GM18907 (cell line): ENCODE measurements around the gene MYH9.
"Not testable (repeated sequence)": the region's sequence is repeated elsewhere in the genome, so short reads cannot be mapped to it uniquely, and the experiment has no call there.

Experiments
- ATAC-seq: cut with Tn5 transposase; IDR thresholded peaks from one replicate; pipeline ENCODE4 v1.9.1; 2021; ENCODE audit warnings: mild to moderate bottlenecking, moderate library complexity; ENCODE audit not compliant: unreplicated experiment

MYH9 gene

DNA sequence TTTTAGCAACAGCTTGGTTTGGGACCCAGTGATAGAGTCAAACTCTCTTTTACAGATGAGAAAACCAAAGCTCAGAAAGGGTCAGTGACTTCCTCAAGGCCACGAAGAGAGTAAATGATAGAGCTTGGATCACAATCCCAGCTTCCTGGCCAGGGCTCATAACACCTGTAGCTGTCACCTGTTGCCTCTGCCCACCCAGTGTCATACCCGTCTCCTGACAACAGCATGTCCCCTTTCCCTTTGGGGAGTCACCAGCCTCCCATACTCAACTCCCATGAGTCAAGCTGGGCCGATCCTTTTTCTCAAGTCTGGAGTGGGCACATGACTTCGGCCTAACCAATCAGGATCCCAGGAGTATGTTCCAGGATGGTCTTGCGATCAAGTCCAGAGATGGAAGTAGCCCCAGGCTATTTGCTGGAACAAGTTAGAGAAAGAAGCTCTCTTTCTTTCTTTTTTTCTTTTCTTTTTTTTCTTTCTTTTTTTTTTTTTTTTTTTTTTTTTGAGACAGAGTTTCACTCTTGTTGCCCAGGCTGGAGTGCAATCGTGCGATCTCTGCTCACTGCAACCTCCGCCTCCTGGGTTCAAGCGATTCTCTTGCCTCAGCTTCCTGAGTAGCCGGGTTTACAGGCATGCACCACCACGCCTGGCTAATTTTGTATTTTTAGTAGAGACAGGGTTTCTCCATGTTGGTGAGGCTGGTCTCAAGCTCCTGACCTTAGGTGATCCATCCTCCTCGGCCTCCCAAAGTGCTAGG, 27.8 kb upstream of the MYH9 start:
- ATAC-seq: no peak

DNA sequence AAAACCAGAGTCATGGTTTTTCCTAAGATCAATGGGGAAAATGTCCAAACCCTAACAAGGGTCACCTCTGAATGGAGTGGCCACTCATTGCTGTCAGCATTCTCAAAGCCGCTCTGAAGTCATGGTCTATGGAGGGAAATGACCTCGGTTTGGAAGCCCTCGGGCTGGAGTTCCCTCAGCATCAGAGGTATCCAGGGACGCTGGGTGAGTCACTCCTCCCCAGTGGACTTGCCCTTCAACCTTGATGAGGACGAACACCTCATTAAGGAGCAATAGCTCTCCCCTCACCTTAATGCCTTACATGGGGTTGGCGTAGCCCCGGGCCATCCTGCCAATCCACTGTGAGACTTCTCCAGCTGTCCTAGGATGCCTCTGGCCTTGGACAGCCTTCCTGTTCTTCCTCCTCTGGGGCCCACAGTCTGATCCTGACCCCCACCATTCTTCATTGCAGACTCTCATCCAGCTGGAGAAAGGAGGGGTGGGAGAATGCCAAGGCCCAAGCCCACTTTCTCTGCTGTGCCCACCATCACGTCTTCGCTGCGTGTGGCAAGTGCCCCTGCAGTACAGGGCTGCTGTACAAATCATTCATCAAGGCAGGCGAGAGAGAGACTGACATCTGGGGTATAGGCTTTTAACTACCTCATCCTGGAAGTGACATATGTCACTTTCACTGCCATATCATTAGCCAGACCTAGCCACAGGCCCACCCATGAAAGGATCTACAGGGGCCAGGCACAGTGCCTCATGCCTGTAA, 25.4 kb upstream of the MYH9 start:
- ATAC-seq: no peak

DNA sequence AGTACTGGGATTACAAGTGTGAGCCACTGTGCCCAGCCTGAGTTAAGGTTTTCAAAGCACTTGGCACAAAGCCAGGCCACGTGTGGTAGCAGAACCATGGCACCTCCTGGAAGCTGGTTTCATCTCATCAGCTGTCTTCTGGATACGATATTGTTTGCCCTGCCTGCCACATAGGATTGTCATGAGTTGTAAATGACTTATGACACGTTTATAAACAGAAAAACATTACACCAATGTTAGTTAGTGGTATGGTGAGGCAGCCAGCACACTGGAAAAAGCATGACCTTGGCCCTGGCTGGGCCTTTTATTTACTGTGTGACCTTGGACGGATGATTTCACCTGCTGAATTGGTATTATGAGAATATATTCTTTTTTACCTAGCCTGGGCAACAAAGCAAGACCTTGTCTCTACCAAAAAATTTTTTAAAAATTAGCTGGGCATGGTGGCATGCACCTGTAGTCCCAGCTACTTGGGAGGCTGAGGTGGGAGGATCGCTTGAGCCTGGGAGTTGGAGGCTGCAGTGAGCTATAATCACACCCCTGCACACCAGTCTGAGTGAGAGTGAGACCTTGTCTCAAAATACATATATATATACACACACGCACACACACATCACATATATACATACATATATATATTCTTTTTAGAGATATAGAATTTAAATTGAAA, 24.0 kb upstream of the MYH9 start:
- no peak for ATAC-seq

DNA sequence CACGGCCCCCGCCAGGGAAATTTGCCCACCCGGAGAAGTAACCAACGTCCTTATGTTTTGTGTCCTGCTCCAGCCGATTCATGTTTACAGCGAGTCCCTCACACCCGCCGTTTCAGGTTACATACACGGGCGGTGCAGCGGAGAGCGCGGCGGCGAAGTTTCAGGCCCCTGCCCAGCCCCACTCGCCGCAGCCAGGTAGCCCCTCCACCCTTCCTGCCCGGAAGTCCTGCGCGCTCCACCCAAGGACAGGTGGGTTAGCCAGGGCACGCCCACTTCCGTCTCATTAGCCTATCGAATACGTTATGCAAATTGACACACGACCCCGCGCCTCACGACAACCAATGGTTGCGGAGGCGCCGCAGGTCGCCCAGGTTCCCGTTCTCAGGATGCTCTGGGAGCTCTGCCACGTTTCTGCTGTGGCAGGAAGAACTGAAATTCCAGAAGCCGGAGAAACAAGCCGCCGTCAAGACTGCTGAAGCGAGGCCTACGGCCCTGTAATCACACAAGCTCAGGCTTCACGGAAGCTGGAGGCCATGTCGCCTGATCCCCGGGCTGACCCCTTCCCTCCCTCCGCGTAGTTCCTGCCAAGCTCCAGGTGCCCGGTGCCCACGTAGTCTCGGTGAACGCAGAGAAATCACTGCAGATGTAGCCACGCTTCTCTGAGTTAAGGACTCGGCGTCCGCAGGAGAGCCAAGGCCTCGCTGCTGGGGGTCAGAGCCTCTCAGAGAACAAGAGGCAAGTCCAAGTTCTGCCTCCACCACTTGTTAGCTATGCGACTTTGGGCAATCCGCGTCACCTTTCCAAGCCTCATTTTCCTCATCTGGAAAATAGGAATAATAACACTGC, 22.4 kb upstream of the MYH9 start:
- ATAC-seq: no peak

DNA sequence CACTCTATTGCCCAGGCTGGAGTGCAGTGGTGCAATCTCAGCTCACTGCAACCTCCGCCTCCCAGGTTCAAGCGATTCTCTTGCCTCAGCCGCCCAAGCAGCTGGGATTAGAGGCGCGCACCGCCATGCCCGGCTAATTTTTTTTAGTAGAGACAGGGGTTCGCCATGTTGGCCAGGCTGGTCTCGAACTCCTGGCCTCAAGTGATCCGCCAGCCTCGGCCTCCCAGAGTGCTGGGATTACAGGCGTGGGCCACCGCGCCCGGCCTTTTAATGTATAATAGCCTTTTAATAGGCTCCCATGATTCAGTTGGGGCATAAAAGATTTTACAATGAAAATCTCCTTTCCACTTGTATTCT, 21.8 kb upstream of the MYH9 start:
- not testable (repeated sequence) for ATAC-seq

DNA sequence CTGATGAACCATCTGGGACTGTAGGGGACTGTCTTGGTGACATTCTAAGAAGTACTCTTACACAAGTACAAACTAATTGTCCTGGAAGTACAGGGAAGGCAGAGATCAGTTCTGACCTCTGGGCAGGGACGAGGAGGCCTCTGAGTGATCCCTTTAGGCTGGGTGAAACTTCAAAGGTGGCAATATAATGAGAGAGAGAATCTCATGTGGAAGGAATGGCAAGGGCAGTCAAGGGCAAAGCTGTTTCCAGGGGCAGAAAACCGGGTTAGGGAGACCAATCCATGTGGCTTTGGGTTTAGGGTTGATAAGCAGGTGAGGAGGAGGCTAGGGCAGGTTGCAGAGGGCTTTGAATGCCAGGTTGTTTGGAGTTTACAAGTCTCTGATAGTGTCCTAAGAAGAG, 21.3 kb upstream of the MYH9 start:
- ATAC-seq: no peak

DNA sequence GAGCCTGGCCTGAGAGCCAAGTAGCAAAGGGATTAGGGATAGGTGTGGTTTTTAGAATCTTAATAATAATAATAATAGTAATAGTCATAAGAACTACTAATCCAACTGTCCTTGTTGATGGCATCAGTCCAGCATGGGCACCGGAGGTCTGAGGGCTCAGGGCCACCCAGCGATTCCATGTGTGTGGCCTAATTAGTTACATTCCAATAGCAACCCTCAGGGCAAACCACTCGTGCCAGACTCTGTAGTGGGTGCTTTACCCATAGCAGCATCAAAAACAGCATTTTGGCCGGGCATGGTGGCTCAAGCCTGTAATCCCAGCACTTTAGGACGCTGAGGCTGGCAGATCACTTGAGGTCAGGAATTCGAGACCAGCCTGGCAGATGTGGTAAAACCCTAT, 19.0 kb upstream of the MYH9 start:
- no peak for ATAC-seq

DNA sequence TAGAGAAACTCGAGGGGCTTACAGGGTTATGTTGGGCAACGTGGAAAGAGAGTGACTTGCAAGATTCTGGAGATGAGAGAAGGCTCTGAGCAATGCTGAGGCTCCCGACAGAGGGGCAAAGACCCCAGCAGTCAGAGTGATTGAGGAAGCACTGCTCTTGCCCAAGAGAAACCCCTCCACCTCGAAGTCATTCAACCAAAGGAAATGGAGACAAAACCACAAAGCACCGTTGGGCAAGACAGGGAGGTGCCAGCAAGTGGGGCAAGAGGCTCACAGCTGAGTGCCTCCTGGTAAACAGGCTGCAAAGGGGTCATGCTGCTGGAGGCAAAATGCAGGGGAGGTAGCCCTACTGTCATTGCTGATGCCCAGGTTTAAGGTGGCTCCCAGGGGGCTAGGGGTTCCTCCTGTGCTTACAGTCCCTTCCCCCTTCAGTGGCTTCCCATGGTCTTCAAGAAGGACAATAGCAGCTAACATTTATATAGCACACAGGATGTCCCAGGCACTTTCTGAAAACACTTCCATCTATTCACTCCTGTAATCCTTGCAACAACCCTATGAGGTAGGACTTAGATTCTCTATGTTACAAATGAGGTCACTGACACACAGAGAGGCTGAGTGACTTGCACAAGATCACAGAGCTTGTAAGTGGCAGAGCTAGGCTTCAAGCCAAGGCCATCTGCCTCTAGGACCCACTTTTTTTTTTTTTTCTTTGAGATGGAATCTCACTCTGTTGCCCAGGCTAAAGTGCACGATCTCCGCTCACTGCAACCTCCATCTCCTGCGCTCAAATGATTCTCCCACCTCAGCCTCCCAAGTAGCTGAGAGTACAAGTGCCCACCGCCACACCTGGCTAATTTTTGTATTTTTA, 18.1 kb upstream of the MYH9 start:
- ATAC-seq: no peak

DNA sequence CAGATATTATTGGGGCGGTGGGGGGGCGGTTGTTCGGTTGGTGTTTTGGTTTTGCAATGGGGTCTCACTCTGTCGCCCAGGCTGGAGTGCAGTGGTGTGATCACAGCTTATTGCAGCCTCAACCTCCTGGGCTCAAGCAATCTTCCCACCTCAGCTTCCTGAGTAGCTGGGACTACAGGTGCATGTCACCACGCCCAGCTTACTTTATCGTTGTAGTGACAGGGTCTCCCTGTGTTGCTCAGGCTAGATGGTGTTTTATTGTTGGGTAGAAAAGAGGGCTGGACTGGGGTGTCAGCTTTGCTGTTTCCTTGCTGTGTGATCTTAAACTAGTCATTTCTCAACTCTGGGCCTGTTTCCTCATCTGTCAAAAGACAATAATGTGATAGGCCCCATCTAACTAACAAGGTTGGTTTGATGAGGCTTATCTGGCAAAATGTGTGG, 17.5 kb upstream of the MYH9 start:
- no peak for ATAC-seq

DNA sequence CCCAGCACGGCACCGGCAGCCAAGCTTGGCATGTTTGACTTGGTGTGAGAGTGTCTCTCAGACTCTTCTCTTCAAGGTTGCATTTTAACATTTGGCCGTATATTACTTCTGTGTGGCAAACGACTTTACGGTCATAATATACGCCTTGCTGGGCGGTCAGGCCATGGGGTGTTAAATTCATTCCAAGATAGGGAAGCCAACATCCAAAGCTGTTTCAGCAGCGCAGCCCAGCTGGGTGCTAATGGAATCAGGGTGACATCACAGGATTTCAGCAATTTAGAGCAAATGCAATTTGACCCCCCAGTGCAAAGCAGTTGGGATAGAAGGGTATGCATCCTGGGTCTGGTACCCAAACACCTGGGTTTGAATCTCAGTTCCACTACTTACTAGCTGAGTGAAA, 16.7 kb upstream of the MYH9 start:
- ATAC-seq: no peak

DNA sequence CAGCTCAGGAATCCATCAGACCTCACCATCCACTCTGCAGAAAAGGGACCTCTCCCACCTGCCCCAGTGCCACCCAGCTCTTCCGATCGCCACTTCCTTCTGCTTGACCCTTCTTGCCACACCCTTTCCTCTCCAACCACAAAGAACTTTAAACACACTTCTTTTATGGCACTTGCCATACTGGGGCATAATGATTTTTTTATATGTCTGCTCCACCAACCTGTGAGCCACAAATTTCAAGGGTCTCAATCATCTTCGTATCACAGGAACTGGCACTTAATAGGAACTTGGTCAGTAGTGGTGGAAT, 11.7 kb upstream of the MYH9 start:
- no peak for ATAC-seq

DNA sequence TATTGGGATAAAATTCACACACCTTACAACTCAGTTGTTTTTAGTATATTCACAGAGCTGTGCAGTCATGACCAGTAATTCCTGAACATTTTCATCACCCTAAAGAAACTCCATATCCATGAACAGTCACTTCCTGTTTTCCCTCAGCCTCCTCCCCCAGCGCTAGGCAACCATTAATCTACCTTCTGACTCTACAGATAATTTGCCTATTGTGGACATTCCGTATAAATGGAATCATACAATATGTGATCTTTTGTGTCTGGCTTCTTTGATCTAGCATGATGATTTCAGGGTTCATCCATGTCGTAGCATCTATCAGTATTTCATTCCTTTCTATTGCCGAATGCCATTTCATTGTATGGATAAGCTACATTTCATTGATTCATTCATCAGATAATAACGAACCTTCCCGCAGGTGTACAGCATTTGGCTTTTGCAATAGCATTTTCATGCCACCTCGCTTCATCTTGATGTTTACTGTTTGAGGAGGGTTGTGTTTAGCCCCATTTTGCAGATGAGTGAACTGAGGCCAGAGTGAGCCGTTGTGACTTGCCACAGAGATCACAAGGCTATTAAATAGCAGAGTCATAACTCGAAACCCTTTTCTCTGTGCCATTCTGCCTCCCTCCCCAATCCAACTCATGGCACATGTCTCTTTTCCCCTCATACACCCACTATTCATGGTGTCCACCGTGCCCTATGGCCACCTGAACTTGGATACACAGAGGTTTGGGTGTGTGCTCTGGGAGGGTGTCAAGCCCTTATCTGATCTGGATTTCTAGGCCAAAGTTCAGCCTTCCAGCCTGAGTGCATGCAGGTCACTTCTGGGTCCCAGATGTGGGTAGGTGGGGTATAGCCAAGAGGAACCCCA, 11.1 kb upstream of the MYH9 start:
- no peak for ATAC-seq

DNA sequence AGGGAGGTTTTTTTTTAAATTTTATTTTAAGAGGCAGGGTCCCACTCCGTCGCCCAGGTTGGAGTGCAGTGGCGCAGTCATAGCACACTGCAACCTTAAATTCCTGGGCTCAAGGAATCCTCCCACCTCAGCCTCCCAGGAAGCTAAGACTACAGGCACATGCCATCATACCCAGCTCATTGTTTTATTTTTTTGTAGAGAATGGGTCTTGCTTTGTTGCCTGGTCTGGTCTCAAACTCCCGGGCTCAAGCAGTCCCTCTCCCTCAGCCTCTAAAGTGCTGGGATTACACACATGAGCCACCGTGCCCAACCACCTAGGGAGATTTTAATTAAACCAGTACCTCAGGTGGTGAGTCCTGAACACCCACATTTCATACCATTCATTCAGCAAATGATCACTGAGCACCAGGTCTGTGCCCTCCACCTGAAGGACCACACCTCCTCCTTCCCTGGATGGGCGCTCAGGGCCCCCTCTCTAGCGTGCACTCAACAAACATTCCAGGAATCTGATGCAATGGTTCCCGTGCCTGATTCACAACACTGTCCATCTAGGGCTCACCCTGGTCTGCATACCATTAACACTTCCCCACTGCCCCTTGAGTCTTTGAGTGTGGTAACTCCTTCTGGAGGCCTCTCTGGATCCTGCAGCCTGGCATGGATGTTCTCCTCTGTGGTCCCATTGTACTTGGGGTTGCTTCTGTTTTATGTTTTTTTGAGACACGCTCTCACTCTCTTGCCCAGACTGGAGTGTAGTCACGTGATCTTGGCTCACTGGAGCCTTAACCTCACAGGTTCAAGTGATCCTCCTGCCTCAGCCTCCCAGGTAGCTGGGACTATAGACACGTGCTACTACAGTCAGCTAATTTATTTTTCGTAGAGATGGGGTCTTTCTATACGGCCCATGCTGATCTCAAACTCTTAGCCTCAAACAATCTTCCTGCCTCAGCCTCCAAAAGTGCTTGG, 9.6 kb upstream of the MYH9 start:
- ATAC-seq: no peak

DNA sequence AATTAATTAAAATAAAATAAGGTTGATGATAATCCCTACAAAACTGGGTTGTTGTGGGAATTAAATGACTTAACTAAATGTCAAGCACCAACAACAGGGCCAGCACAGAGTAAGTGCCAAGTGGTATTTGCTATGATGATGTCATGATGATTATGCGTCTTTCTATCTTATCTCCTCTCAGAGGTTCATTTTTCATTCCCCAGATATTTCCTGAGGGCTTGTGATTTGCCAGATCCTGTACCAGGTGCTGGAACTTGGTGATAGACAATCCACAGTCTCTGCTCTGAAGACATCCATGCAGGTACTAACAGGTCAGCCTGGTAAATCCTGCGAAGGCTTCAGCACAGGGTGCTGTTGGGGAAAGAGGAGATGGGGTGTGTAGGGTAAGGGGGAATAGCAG, 8.1 kb upstream of the MYH9 start:
- no peak for ATAC-seq

DNA sequence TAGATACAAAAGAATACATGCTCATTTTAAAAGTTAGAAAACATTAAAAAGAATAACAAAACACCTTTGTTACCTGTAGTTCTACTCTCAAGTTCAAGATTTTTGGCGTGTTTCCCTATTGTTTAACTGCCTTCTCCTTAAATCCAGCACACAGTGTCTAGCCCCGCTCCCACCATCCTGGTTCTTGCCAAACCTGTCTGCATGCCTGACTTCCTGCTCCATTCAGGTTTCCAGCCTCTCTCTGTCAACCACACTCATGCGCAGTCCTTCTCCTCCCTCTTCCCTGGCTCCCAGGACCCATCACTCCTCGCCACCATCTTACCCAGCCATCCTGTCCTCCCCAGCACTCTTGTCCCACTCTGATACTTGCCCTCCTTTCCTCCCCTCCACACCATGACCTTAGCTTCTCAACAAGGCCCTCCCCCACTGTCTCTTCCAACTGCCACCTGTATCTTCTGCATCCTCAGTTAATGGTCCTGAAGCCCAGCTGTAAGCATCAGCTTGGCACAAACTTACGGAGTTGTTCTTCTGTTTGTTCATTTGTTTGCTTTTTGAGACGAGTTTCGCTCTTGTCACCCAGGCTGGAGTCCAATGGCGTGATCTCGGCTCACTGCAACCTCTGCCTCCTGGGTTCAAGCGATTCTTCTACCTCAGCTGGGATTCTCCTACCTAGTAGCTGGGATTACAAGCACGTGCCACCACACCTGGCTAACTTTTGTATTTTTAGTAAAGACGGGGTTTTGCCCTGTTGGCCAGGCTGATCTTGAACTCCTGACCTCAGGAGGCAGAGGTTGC, 7.5 kb upstream of the MYH9 start:
- no peak for ATAC-seq

DNA sequence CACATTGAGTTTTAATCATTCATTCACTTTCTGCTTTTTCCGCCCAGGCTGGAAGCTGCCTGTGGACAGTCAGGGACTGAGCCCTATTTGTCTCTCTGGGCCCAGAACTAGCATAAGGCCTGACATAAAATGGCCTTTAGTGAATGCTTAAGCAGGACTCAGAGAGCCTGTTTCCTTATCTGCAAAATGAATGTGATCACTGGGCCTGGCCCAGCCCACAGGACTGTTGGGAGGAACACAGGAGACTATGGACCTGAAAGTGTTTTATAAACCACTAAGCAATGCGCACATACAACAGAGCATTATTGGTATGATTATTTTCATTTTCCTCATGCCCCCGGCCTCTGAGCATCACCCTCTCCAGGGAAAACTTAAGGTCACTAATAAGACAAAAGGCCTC, 3.9 kb upstream of the MYH9 start:
- ATAC-seq: no peak

DNA sequence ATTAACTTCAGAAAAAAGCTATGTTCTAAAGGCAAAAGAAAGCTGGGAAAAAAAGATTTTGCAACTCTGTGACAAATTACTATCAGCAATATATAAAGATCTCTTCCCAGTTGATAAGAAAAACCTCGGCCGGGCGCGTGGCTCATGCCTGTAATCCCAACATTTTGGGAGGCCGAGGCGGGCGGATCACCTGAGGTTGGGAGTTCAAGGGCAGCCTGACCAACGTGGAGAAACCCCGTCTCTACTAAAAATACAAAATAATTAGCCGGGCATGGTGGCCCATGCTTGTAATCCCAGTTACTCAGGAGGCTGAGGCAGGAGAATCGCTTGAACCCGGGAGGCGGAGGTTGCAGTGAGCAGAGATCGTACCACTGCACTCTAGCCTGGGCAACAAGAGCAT, 1.4 kb upstream of the MYH9 start:
- not testable (repeated sequence) for ATAC-seq

DNA sequence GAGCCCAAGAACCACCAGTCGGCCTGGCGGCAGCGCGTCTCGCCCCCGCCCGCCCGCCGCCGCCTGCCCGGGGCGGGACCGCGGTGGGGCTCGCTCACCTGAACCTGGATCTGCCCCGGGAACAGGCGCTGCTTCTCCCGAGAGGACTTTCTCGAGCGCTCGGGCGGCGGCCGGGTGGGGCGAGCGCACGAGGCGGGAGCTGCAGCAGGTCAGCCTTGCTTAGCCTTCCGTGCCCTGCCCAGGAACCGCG, 133 bp downstream of the MYH9 start:
- ATAC-seq: no peak
